ENCODE data around the gene FAM50B.

FAM50B gene

DNA sequence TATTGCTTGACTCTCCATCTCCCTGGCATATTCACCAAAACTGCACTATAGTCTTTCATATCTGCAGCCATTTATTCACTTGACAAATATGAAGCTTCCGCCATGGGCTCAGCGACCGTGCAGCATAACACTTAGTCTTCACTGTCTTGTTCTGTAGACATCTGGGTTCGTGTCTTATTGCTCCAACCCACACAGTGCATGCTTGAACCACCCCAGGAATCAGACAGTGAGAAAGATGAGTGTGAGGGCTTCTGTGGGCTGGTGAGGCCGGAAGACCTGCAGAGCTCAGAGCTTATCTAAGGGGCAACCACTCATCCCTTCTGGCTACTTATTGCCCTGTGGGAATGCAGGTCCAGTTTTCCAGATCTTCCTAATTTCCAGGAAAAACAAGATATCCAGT, 19.9 kb upstream of the FAM50B start:
- Histone ChIP-seq H2AFZ (ENCODE audit: low read length) (no peak overlapping the region), H3K4me2 (ENCODE audit: low read depth, low read length, poor library complexity, severe bottlenecking) (no peak overlapping the region), H3K9ac (ENCODE audit: low read depth, low read length, poor library complexity, severe bottlenecking) (no peak overlapping the region), H3K27me3 (ENCODE audit: insufficient read depth, low read length, poor library complexity, severe bottlenecking) (no peaks in the 10 kb centered on the region), H3F3A (ENCODE audit: low read depth) (no peaks in the 10 kb centered on the region), H3K4me1 (ENCODE audit: insufficient read depth, low read length, poor library complexity, severe bottlenecking) (no peaks in the 10 kb centered on the region), H3K9me2 (replicated peaks; ENCODE audit: low read depth, low read length) (no peaks in the 10 kb centered on the region), H3K9me3 (ENCODE audit: insufficient read depth, low read depth, low read length) (no peaks in the 10 kb centered on the region), H3K79me2 (ENCODE audit: insufficient read depth, low read length) (no peaks in the 10 kb centered on the region), H3K4me3 (ENCODE audit: low read length, poor library complexity, severe bottlenecking) (no peak overlapping the region), H3K36me3 (ENCODE audit: insufficient read depth, low read length) (no peaks in the 10 kb centered on the region), H4K20me1 (ENCODE audit: insufficient read depth, low read length, poor library complexity, severe bottlenecking) (no peaks in the 10 kb centered on the region)
- no peak for TF ChIP-seq CTCF (conservative IDR thresholded peaks at IDR 0.05; ENCODE audit: low read length)
- no peak for TF ChIP-seq EZH2phosphoT487 (IDR thresholded peaks at IDR 0.05; ENCODE audit: borderline replicate concordance)

- H4K20me1 ChIP-seq (ENCODE audit: insufficient read depth, low read length, poor library complexity, severe bottlenecking): no peaks in the 10 kb centered on the region
- no peaks in the 10 kb centered on the region for H3F3A ChIP-seq (ENCODE audit: low read depth)
- no peak overlapping the region for H3K9ac ChIP-seq (ENCODE audit: low read depth, low read length, poor library complexity, severe bottlenecking)
- no peak overlapping the region for H3K4me2 ChIP-seq (ENCODE audit: low read depth, low read length, poor library complexity, severe bottlenecking)
- no peaks in the 10 kb centered on the region for H3K36me3 ChIP-seq (ENCODE audit: insufficient read depth, low read length)
- TF ChIP-seq EZH2phosphoT487 (IDR thresholded peaks at IDR 0.05; ENCODE audit: borderline replicate concordance) (no peak), CTCF (conservative IDR thresholded peaks at IDR 0.05; ENCODE audit: low read length) (no peak)
- H3K9me2 ChIP-seq (replicated peaks; ENCODE audit: low read depth, low read length): no peaks in the 10 kb centered on the region
- H3K9me3 ChIP-seq (ENCODE audit: insufficient read depth, low read depth, low read length): no peaks in the 10 kb centered on the region
- no peak overlapping the region for H3K4me3 ChIP-seq (ENCODE audit: low read length, poor library complexity, severe bottlenecking)
- no peaks in the 10 kb centered on the region for H3K27me3 ChIP-seq (ENCODE audit: insufficient read depth, low read length, poor library complexity, severe bottlenecking)
- no peaks in the 10 kb centered on the region for H3K79me2 ChIP-seq (ENCODE audit: insufficient read depth, low read length)
- no peak overlapping the region for H2AFZ ChIP-seq (ENCODE audit: low read length)
- no peaks in the 10 kb centered on the region for H3K4me1 ChIP-seq (ENCODE audit: insufficient read depth, low read length, poor library complexity, severe bottlenecking)
Observed at GRCh38 chr6:3830806-3831205, 18.4 kb upstream of the FAM50B start.

- no peak overlapping the region for H3K4me2 ChIP-seq (ENCODE audit: low read depth, low read length, poor library complexity, severe bottlenecking)
- no peaks in the 10 kb centered on the region for H3K27me3 ChIP-seq (ENCODE audit: insufficient read depth, low read length, poor library complexity, severe bottlenecking)
Observed at GRCh38 chr6:3831761-3832530, 17.2 kb upstream of the FAM50B start.

More at GRCh38 chr6:3831761-3832530, 17.2 kb upstream of the FAM50B start:
- Histone ChIP-seq H3F3A (ENCODE audit: low read depth) (no peaks in the 10 kb centered on the region), H3K9me2 (replicated peaks; ENCODE audit: low read depth, low read length) (no peaks in the 10 kb centered on the region), H3K36me3 (ENCODE audit: insufficient read depth, low read length) (no peaks in the 10 kb centered on the region), H3K9me3 (ENCODE audit: insufficient read depth, low read depth, low read length) (no peaks in the 10 kb centered on the region), H3K4me3 (ENCODE audit: low read length, poor library complexity, severe bottlenecking) (no peak overlapping the region), H3K9ac (ENCODE audit: low read depth, low read length, poor library complexity, severe bottlenecking) (no peak overlapping the region), H2AFZ (ENCODE audit: low read length) (no peak overlapping the region), H3K4me1 (ENCODE audit: insufficient read depth, low read length, poor library complexity, severe bottlenecking) (no peaks in the 10 kb centered on the region), H4K20me1 (ENCODE audit: insufficient read depth, low read length, poor library complexity, severe bottlenecking) (no peaks in the 10 kb centered on the region), H3K79me2 (ENCODE audit: insufficient read depth, low read length) (no peaks in the 10 kb centered on the region)
- TF ChIP-seq EZH2phosphoT487 (IDR thresholded peaks at IDR 0.05; ENCODE audit: borderline replicate concordance) (no peak), CTCF (conservative IDR thresholded peaks at IDR 0.05; ENCODE audit: low read length) (no peak)
